HepG2 (cell line): ENCODE measurements around the gene PAQR7. TPM values are rescaled to one million over a fixed set of nuclear protein-coding genes. Genes with fewer than 3 reads are reported as not detected.

Experiments used
- ARID3A ChIP-seq: IDR thresholded peaks from 2 replicates; pipeline ENCODE4 v1.6.1; 2012; ENCODE audit warnings: low read depth, low read length, improper control_type of control experiment
- ATF7-NPFF ChIP-seq: sonication (generic); formaldehyde crosslinking; IDR thresholded peaks from 2 replicates; pipeline ENCODE4 v1.8.1; 2023; ENCODE audit warnings: mild to moderate bottlenecking, low read depth, missing genetic modification reagents, moderate library complexity
- CREB1 ChIP-seq, 2 experiments: fragments of 450-650 bp in 1 of 2; IDR thresholded peaks; 2 replicates each; pipeline ENCODE4 v1.6.1; 2016 to 2017; ENCODE audit warnings: control low read depth in 1 of 2, mild to moderate bottlenecking in 1 of 2, missing compliant biosample characterization in 1 of 2, missing genetic modification characterization in 1 of 2
- DRAP1 ChIP-seq: IDR thresholded peaks from 2 replicates; pipeline ENCODE4 v1.6.1; 2016; ENCODE audit warnings: missing genetic modification reagents, missing compliant biosample characterization
- HNRNPL ChIP-seq: fragments of 200-400 bp; formaldehyde crosslinking; IDR thresholded peaks from 2 replicates; pipeline ENCODE4 v1.6.1; 2017; ENCODE audit warnings: mild to moderate bottlenecking, low read depth, low read length
- HOXA3 ChIP-seq: sonication (generic); formaldehyde crosslinking; IDR thresholded peaks from 2 replicates; pipeline ENCODE4 v1.5.0; 2020; ENCODE audit warnings: missing genetic modification reagents
- ISX ChIP-seq: sonication (generic); formaldehyde crosslinking; conservative IDR thresholded peaks from 2 replicates; pipeline ENCODE4 v1.5.0; 2020; ENCODE audit warnings: missing genetic modification reagents
- POLR2AphosphoS5 ChIP-seq: IDR thresholded peaks from 2 replicates; pipeline ENCODE4 v1.6.1; 2012; ENCODE audit warnings: low read depth, low read length
- RARA ChIP-seq: IDR thresholded peaks from 2 replicates; pipeline ENCODE4 v1.6.1; 2016; ENCODE audit warnings: missing genetic modification reagents, missing compliant biosample characterization
- SALL1 ChIP-seq: sonication (generic); formaldehyde crosslinking; IDR thresholded peaks from 2 replicates; pipeline ENCODE4 v1.8.0; 2022; ENCODE audit warnings: mild to moderate bottlenecking, missing genetic modification reagents
- SPEN ChIP-seq: sonication (generic); formaldehyde crosslinking; IDR thresholded peaks from 2 replicates; pipeline ENCODE4 v1.5.1; 2020; ENCODE audit warnings: low read depth, mild to moderate bottlenecking, missing genetic modification reagents
- U2AF1 ChIP-seq: fragments of 200-400 bp; formaldehyde crosslinking; optimal IDR thresholded peaks from 2 replicates; pipeline ENCODE3; 2017; ENCODE audit warnings: mild to moderate bottlenecking, low read depth, low read length
- ZFP1 ChIP-seq: IDR thresholded peaks from 2 replicates; pipeline ENCODE4 v1.6.1; 2016
- ZFP36L1 ChIP-seq: sonication (generic); formaldehyde crosslinking; IDR thresholded peaks from 2 replicates; pipeline ENCODE4 v1.8.0; 2022; ENCODE audit warnings: mild to moderate bottlenecking, missing genetic modification reagents, moderate library complexity
- ZNF253 ChIP-seq: sonication (generic); formaldehyde crosslinking; IDR thresholded peaks from 2 replicates; pipeline ENCODE4 v1.8.0; 2022; ENCODE audit warnings: mild to moderate bottlenecking, missing genetic modification reagents, borderline replicate concordance
- ZNF567 ChIP-seq: sonication (generic); formaldehyde crosslinking; IDR thresholded peaks from 2 replicates; pipeline ENCODE4 v1.8.1; 2023; ENCODE audit warnings: mild to moderate bottlenecking, missing genetic modification reagents, borderline replicate concordance
- ZNF607 ChIP-seq: sonication (generic); formaldehyde crosslinking; IDR thresholded peaks from 2 replicates; pipeline ENCODE4 v1.5.1; 2020; ENCODE audit warnings: missing genetic modification reagents, mild to moderate bottlenecking, borderline replicate concordance
- ZNF747 ChIP-seq: sonication (generic); formaldehyde crosslinking; IDR thresholded peaks from 2 replicates; pipeline ENCODE4 v1.8.1; 2023; ENCODE audit warnings: missing genetic modification reagents, mild to moderate bottlenecking, borderline replicate concordance
- ZNF749 ChIP-seq: sonication (generic); formaldehyde crosslinking; IDR thresholded peaks from 2 replicates; pipeline ENCODE4 v1.8.0; 2022; ENCODE audit warnings: mild to moderate bottlenecking, missing genetic modification reagents, moderate library complexity, borderline replicate concordance
- ZNF766 ChIP-seq: sonication (generic); formaldehyde crosslinking; IDR thresholded peaks from 2 replicates; pipeline ENCODE4 v1.5.0; 2020; ENCODE audit warnings: missing genetic modification reagents, borderline replicate concordance
- ZNF878 ChIP-seq: sonication (generic); formaldehyde crosslinking; IDR thresholded peaks from 2 replicates; pipeline ENCODE4 v1.8.1; 2023; ENCODE audit warnings: mild to moderate bottlenecking, missing genetic modification reagents, moderate library complexity
- polyA plus RNA-seq, 8 experiments: library from polyadenylated mRNA; depleted of rRNA in 3 of 8; stranded (reverse) in 7 of 8; unstranded in 1 of 8; fragments of >200 nt; fragmentation: Illumina TruSeq in 4 of 8; extraction: Trizol in 4 of 8; gene quantifications; 2 replicates each; pipeline versions ENCODE4 v1.2.1 to v1.2.3, GENCODE V29; 2011 to 2016; ENCODE audit warnings: low read depth in 4 of 8, missing spikeins in 1 of 8, mixed read lengths in 1 of 8; ENCODE audit not compliant: insufficient read depth in 1 of 8
- total RNA-seq, 5 experiments: library from RNA; depleted of rRNA; stranded (reverse); fragments of >200 nt; fragmentation: Illumina TruSeq; extraction: Trizol; gene quantifications; 2 replicates each; pipeline ENCODE4 v1.2.3, GENCODE V29; 2016; ENCODE audit warnings: low read depth in 1 of 5
- TF ChIP-seq, protein P1 (sequence below): sonication (generic); formaldehyde crosslinking; IDR thresholded peaks from 2 replicates; pipeline ENCODE4 v1.4.0; 2020; ENCODE audit warnings: mild to moderate bottlenecking, low read depth, missing genetic modification reagents
- TF ChIP-seq, protein P2 (sequence below): sonication (generic); IDR thresholded peaks from 2 replicates; pipeline ENCODE4 v1.6.1; 2016; ENCODE audit warnings: low read depth, borderline replicate concordance
- TF ChIP-seq, protein P3 (sequence below): sonication (generic); formaldehyde crosslinking; IDR thresholded peaks from 2 replicates; pipeline ENCODE4 v1.4.0; 2020; ENCODE audit warnings: low read depth, mild to moderate bottlenecking, missing genetic modification reagents

The PAQR7 gene
- total and polyA plus RNA-seq, 2 of the 13 experiments (the other 11 are each of a cell fraction or from before 2014, with no cell fraction given), result 13.2 to 16.6 TPM

GRCh38 chr1:25875154-25875855, at the start of gene PAQR7 (continued):
- TF ChIP-seq, protein P1, sequence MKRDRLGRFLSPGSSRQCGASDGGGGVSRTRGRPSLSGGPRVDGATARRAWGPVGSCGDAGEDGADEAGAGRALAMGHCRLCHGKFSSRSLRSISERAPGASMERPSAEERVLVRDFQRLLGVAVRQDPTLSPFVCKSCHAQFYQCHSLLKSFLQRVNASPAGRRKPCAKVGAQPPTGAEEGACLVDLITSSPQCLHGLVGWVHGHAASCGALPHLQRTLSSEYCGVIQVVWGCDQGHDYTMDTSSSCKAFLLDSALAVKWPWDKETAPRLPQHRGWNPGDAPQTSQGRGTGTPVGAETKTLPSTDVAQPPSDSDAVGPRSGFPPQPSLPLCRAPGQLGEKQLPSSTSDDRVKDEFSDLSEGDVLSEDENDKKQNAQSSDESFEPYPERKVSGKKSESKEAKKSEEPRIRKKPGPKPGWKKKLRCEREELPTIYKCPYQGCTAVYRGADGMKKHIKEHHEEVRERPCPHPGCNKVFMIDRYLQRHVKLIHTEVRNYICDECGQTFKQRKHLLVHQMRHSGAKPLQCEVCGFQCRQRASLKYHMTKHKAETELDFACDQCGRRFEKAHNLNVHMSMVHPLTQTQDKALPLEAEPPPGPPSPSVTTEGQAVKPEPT (CRISPR knock-in tag), result peak; percentile 77; the same call in 1 of the 2 replicates
- TF ChIP-seq ZFP1 (CRISPR knock-in tag) (0 out of 2 replicates have a peak, but pooled peaks have one; percentile 18), CREB1 (IDR thresholded peaks at IDR 0.05) (no peak), CREB1 (CRISPR knock-in tag; IDR thresholded peaks at IDR 0.05) (0 out of 2 replicates have a peak, but pooled peaks have one; percentile 39), RARA (CRISPR knock-in tag) (peak; percentile 70), ZNF253 (peak; percentile 78; the same call in 1 of the 2 replicates), SPEN (CRISPR knock-in tag) (peak; percentile 70; the same call in 1 of the 2 replicates), ZNF878 (CRISPR knock-in tag) (peak; percentile 93), SALL1 (CRISPR knock-in tag) (peak; percentile 93), ARID3A (no peak), HNRNPL (0 out of 2 replicates have a peak, but pooled peaks have one; percentile 14), DRAP1 (CRISPR knock-in tag) (peak; percentile 81), ZFP36L1 (CRISPR knock-in tag) (no peak), ZNF749 (peak; percentile 88), ZNF567 (CRISPR knock-in tag) (no peak), ZNF747 (CRISPR knock-in tag) (peak; percentile 88; the same call in 1 of the 2 replicates), ISX (CRISPR knock-in tag) (no peak), ZNF766 (peak; percentile 92), ZNF607 (CRISPR knock-in tag) (peak; percentile 91), ATF7-NPFF (peak; percentile 97), U2AF1 (peak; percentile 17), POLR2AphosphoS5 (no peak; the same call in none of the 2 replicates), HOXA3 (CRISPR knock-in tag) (peak; percentile 96)
- TF ChIP-seq, protein P2, sequence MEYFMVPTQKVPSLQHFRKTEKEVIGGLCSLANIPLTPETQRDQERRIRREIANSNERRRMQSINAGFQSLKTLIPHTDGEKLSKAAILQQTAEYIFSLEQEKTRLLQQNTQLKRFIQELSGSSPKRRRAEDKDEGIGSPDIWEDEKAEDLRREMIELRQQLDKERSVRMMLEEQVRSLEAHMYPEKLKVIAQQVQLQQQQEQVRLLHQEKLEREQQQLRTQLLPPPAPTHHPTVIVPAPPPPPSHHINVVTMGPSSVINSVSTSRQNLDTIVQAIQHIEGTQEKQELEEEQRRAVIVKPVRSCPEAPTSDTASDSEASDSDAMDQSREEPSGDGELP, result no peak
- TF ChIP-seq, protein P3, sequence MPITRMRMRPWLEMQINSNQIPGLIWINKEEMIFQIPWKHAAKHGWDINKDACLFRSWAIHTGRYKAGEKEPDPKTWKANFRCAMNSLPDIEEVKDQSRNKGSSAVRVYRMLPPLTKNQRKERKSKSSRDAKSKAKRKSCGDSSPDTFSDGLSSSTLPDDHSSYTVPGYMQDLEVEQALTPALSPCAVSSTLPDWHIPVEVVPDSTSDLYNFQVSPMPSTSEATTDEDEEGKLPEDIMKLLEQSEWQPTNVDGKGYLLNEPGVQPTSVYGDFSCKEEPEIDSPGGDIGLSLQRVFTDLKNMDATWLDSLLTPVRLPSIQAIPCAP (CRISPR knock-in tag), result peak; percentile 73; the same call in 1 of the 2 replicates
